HG03457 (cell line): ENCODE measurements around the gene FUOM.
A peak's percentile ranks its signal among the peaks of the same experiment; 100 is the strongest.

Experiments used
- ATAC-seq: cut with Tn5 transposase; IDR thresholded peaks from one replicate; pipeline ENCODE4 v1.9.1; 2021; ENCODE audit warnings: moderate number of reproducible peaks; ENCODE audit not compliant: unreplicated experiment

FUOM gene

GRCh38 chr10:133315847-133316246 lies 42.0 kb downstream of the FUOM start:
- ATAC-seq: no peak

- ATAC-seq: no peak
These were observed 42.9 kb downstream of the FUOM start for GRCh38 chr10:133314911-133315310.

- no peak for ATAC-seq
These were observed 44.6 kb downstream of the FUOM start for GRCh38 chr10:133313192-133313591.

DNA sequence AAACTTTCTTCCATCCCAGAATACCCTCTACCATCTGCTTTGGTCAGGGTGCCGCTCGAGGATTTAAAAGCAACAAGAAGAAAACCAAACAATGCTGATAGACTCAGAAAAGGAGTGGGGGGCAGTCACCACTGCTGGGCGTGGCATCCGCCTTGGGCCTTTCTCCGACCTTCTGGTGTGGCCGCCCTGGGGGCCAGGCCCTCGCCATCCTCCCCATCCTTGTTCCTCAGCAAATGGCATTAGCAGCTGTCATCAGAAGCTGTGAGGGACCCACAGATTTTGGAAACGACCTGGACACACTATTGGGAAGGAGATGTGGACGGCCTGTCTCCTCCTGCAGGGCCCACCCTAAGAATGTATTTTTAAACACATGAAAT lies 45.1 kb downstream of the FUOM start:
- no peak for ATAC-seq

- ATAC-seq: no peak
These were observed 45.6 kb downstream of the FUOM start for GRCh38 chr10:133312016-133312768.

DNA sequence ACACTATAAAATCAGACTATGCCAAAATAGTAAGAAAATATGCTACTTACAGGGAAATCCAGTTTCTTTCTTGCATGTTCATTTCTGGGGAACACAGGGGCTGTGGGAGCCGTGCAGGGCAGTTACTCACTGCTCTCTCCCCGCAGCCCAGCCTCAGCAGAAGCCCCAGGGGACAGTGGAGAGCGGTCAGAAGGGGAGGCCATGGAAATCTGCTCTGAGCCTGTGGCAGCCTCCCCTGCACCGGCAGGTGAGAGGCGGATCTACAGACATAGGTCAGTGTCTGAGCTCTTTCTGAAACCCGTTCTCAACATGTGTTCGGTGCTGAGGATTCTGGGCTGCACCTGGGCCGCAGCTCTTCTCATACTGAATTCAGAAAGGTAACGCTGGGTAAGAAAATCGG lies 46.2 kb downstream of the FUOM start:
- no peak for ATAC-seq

GRCh38 chr10:133310789-133311188 lies 47.0 kb downstream of the FUOM start:
- ATAC-seq: no peak

DNA sequence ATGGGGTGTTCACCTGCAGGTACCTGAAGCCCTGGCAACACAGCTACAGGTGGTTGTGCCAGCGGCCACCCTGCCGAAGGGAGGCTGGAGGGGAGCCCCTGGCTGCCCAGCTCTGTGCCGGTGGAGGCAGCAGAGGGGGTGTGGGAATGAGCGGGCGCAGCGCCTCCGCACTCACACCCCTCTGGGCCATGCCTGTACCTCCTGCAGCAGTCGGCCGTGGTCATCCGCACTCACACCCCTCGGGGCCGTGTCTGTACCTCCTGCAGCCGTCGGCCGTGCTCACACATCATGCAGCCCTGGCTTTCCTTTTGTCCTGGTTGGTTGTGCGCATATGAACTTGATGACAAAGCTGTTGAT lies 47.4 kb downstream of the FUOM start:
- ATAC-seq: no peak

DNA sequence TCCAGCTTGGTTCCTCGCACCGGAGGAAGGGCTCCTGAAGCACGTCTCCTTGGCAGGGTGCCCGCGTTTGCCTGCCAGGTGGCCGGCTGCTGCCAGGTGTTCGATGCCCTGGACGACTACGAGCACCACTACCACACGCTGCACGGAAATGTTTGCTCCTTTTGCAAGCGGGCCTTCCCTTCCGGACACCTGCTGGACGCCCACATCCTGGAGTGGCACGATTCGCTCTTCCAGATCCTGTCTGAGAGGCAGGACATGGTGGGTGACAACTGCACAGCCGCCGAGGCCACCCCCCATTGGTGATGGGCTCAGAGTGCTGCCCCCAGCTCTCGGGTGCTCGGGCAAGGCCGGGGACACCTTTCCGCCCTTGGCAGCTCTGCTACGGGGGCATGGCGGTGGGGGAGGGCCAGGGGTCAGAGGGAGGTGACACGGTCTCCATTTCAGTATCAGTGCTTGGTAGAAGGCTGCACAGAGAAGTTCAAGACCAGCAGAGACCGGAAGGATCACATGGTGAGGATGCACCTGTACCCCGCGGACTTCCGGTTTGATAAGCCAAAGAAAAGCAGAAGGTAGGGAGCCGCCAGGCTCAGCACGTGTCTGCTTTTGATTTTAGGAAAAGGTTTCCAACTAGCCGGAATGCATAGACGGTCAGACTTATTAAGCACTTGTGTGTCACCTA lies 48.0 kb downstream of the FUOM start:
- ATAC-seq: no peak

GRCh38 chr10:133309100-133309719 lies 48.6 kb downstream of the FUOM start:
- peak; percentile 56 for ATAC-seq

DNA sequence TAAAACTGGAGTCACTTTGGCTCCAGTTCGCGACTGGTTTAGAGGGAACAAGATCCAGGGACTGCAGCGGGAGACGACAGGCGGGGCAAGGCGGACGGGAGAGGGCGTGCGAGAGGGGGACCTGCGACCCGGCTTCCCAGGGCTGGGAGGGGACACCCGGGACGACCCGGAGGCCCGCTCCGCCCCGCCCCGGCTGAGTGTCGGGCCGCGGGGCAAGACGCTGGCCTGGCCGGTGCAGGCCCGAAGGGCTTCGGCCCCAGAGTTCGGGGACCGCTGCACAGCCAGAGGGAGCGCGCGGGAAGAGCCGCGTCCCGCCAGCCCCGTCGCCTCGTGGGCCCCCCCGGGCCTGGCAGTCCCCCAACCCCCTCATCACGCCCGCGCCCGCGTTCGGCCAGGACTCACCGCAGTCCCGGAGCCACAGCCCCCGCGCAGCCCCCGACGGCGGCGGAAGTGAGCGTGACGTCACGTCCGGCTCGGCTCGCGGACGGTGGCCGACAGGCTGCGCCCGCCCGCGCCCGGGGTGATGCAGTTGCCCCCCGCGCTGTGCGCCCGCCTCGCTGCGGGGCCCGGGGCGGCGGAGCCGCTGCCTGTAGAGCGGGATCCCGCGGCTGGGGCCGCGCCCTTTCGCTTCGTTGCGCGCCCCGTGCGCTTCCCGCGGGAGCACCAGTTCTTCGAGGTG lies 49.3 kb downstream of the FUOM start, which contains the start of the genes TUBGCP2 and ZNF511:
TSS of gene TUBGCP2 (minus strand) at position 452 of the 679 bp plus-strand sequence. CDS start 5,931 bp downstream, outside the sequence.
TSS of gene ZNF511 (plus strand) at position 494 of the 679 bp plus-strand sequence. CDS start at position 524, 30 bp downstream.
- ATAC-seq: peak; percentile 60

DNA sequence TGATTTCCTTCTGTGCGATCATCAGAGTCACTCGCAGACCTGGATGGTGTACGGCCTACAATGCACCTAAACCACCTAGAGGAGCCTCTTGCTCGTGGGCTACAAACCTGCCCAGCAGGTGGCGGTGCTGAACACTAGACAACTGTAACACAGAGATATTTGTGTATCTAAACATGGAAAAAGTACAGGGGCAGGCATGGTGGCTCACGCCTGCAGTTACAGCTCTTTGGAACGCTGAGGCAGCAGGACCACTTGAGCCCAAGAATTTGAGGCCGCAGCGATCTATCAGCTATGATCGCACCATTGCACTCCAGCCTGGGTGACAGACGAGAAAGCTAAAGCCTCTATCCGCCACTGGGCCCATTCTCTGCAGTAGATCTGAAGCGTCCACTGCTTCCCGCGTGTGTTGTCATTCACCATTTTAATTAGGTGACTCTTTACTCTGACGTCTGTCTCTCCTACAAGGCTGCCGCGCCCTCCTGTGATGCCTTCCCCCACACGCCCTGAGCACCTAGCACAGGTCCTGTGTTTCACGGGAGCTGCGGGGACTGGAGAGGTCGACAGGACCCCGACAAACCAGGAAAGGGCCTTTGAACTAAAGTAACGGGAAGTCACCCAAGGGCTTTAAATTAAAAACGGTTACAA lies 49.9 kb downstream of the FUOM start:
- peak; percentile 39 for ATAC-seq

GRCh38 chr10:133306941-133307379 lies 50.9 kb downstream of the FUOM start:
- no peak for ATAC-seq

DNA sequence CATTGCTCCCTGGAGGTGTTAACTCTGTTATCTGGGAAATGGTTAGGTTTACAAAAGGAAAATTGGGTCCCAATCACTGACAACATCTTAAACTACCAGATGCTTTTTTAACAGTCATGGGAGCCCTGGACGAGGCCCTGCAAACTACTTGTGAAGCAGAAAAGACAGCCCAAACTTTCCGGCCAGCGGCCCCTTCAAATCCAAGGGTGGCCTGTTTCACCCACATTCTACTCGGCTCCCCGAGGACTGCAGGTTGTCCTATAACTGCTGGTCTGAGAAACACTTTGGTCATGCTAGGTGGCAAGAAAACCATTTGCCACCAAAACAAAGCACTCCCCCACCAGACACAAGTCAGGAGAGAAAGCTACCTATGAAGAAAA lies 51.7 kb downstream of the FUOM start:
- ATAC-seq: no peak
